RWPE2 (cell line): ENCODE measurements around the gene FYCO1.
"Not testable (repeated sequence)": the region's sequence is repeated elsewhere in the genome, so short reads cannot be mapped to it uniquely, and the experiment has no call there.

Experiments used
- ATAC-seq: fragments of 200-7000 bp; cut with Tn5 transposase; 3 replicates; pipeline ENCODE4 v1.9.1; 2021; ENCODE audit warnings: low read depth
- DNase-seq: peaks from one replicate; pipeline ENCODE4 v3.0.0-alpha.2; 2020; ENCODE audit warnings: low spot score
- H3K27ac ChIP-seq: fragments of 450-650 bp; 2 replicates; pipeline ENCODE4 v1.5.1; 2017; ENCODE audit warnings: mild to moderate bottlenecking; ENCODE audit not compliant: poor library complexity, severe bottlenecking
- H3K27me3 ChIP-seq: fragments of 250-450 bp; sonication (Bioruptor Pico); 2 replicates; pipeline ENCODE4 v1.5.1; 2021; ENCODE audit warnings: mild to moderate bottlenecking, moderate library complexity; ENCODE audit not compliant: insufficient read depth, poor library complexity, severe bottlenecking
- H3K36me3 ChIP-seq: fragments of 250-450 bp; sonication (Bioruptor Pico); 2 replicates; pipeline ENCODE4 v1.5.1; 2020; ENCODE audit warnings: low read depth, mild to moderate bottlenecking, moderate library complexity
- H3K4me1 ChIP-seq: fragments of 250-450 bp; sonication (Bioruptor Pico); 2 replicates; pipeline ENCODE4 v1.5.1; 2021; ENCODE audit warnings: mild to moderate bottlenecking, moderate library complexity; ENCODE audit not compliant: insufficient read depth, poor library complexity, severe bottlenecking
- H3K4me3 ChIP-seq: fragments of 250-450 bp; sonication (Bioruptor Pico); 2 replicates; pipeline ENCODE4 v1.5.1; 2021; ENCODE audit warnings: mild to moderate bottlenecking, moderate library complexity; ENCODE audit not compliant: severe bottlenecking
- H3K9me3 ChIP-seq: fragments of 250-450 bp; sonication (Bioruptor Pico); 2 replicates; pipeline ENCODE4 v1.5.1; 2021; ENCODE audit warnings: mild to moderate bottlenecking, moderate library complexity; ENCODE audit not compliant: severe bottlenecking
- CTCF ChIP-seq: fragments of 450-650 bp; IDR thresholded peaks from one replicate; pipeline ENCODE4 v1.5.1; 2017; ENCODE audit warnings: mild to moderate bottlenecking, moderate library complexity; ENCODE audit not compliant: poor library complexity, severe bottlenecking

FYCO1 gene

GRCh38 chr3:46006238-46007032, 10.8 kb upstream of the FYCO1 start:
- peak; percentile 48; the same call in 1 of the 3 replicates for ATAC-seq
- no peak for DNase-seq
- H3K27ac ChIP-seq, result no peak overlapping the region
- no peak overlapping the region for H3K4me3 ChIP-seq
- TF ChIP-seq CTCF, result no peak
- H3K27me3 ChIP-seq, result no peaks in the 10 kb centered on the region
- no peaks in the 10 kb centered on the region for H3K4me1 ChIP-seq
- H3K36me3 ChIP-seq, result no peaks in the 10 kb centered on the region
- H3K9me3 ChIP-seq, result no peaks in the 10 kb centered on the region

GRCh38 chr3:46003706-46004105, 8.1 kb upstream of the FYCO1 start:
- H3K9me3 ChIP-seq, H3K4me3 ChIP-seq, DNase-seq, H3K4me1 ChIP-seq, ATAC-seq, H3K27ac ChIP-seq, H3K36me3 ChIP-seq, H3K27me3 ChIP-seq: not testable (repeated sequence)

GRCh38 chr3:46001178-46001577, 5.6 kb upstream of the FYCO1 start:
- TF ChIP-seq CTCF, result no peak
- Histone ChIP-seq H3K27ac (no peak overlapping the region), H3K27me3 (no peaks in the 10 kb centered on the region), H3K36me3 (no peaks in the 10 kb centered on the region), H3K4me1 (no peaks in the 10 kb centered on the region), H3K4me3 (no peak overlapping the region), H3K9me3 (no peaks in the 10 kb centered on the region)
- no peak for DNase-seq
- ATAC-seq, result no peak

- Histone ChIP-seq H3K4me1 (no peaks in the 10 kb centered on the region), H3K9me3 (no peaks in the 10 kb centered on the region), H3K36me3 (no peaks in the 10 kb centered on the region), H3K4me3 (no peak overlapping the region), H3K27me3 (no peaks in the 10 kb centered on the region), H3K27ac (no peak overlapping the region)
- no peak for ATAC-seq
- no peak for TF ChIP-seq CTCF
- DNase-seq, result no peak
Measured at GRCh38 chr3:45997942-45998341, 2.3 kb upstream of the FYCO1 start.

GRCh38 chr3:45997499-45997898, 1.9 kb upstream of the FYCO1 start:
- not testable (repeated sequence) for ATAC-seq

More at GRCh38 chr3:45997499-45997898, 1.9 kb upstream of the FYCO1 start:
- not testable (repeated sequence) for H3K27me3 ChIP-seq, H3K36me3 ChIP-seq, H3K9me3 ChIP-seq, DNase-seq, H3K27ac ChIP-seq, H3K4me3 ChIP-seq, H3K4me1 ChIP-seq
